PFSK-1 (cell line): Measurements from ENCODE around the gene REXO2.

ENCODE experiments used
- POLR2AphosphoS5 ChIP-seq: IDR thresholded peaks from 2 replicates; pipeline ENCODE4 v1.6.1; 2012; ENCODE audit warnings: low read depth, mild to moderate bottlenecking, control low read depth, low read length, moderate library complexity
- TAF1 ChIP-seq: IDR thresholded peaks from 2 replicates; pipeline ENCODE4 v1.6.1; 2012; ENCODE audit warnings: low read length, control low read depth, borderline replicate concordance; ENCODE audit not compliant: insufficient read depth
- TF ChIP-seq, protein P1 (sequence below), 2 experiments: IDR thresholded peaks; 2 replicates each; pipeline versions ENCODE4 v1.6.1 to v1.8.0; 2011 to 2012; ENCODE audit warnings: low read depth in 2 of 2, low read length in 2 of 2, control low read depth in 1 of 2, inconsistent platforms in 1 of 2, mild to moderate bottlenecking in 1 of 2, moderate library complexity in 1 of 2; ENCODE audit not compliant: insufficient read depth in 1 of 2

DNA sequence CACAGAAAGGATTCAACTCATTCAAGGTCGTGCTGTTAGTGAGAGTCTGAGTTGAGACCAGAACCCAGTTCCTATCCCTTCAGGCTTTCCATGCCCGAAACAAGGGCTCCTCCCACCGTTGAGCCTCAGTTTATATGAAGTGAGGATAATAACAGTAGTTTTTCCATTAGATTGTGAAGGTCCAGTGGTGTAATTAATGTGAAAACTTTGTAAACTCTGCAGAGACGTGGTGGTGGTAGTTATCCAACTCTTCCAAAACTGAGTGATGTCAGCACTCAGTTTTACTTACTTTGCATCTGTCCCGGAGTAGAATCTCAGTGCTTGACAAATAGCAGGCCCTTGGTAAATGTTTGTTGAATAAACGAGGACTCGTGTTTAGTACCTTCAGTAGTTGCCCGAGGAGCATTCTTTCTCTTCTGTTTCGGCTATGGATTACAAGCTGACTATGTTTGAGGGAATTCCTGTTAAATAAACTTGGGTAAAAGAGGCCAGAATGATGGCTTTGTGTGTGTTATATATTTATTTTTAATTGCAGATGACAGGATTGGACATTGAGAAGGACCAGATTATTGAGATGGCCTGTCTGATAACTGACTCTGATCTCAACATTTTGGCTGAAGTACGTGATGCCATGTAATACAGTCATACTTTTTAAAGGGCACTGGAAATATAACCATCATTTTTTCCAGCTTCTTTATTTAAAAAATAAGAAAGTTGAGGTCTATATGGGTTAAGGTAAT is 1.0 kb downstream of the REXO2 start:
- TF ChIP-seq, protein P1, sequence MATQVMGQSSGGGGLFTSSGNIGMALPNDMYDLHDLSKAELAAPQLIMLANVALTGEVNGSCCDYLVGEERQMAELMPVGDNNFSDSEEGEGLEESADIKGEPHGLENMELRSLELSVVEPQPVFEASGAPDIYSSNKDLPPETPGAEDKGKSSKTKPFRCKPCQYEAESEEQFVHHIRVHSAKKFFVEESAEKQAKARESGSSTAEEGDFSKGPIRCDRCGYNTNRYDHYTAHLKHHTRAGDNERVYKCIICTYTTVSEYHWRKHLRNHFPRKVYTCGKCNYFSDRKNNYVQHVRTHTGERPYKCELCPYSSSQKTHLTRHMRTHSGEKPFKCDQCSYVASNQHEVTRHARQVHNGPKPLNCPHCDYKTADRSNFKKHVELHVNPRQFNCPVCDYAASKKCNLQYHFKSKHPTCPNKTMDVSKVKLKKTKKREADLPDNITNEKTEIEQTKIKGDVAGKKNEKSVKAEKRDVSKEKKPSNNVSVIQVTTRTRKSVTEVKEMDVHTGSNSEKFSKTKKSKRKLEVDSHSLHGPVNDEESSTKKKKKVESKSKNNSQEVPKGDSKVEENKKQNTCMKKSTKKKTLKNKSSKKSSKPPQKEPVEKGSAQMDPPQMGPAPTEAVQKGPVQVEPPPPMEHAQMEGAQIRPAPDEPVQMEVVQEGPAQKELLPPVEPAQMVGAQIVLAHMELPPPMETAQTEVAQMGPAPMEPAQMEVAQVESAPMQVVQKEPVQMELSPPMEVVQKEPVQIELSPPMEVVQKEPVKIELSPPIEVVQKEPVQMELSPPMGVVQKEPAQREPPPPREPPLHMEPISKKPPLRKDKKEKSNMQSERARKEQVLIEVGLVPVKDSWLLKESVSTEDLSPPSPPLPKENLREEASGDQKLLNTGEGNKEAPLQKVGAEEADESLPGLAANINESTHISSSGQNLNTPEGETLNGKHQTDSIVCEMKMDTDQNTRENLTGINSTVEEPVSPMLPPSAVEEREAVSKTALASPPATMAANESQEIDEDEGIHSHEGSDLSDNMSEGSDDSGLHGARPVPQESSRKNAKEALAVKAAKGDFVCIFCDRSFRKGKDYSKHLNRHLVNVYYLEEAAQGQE (IDR thresholded peaks at IDR 0.05; ENCODE audit: insufficient read depth in 1 of 2, low read depth in 2 of 2, low read length in 2 of 2) = no peak
- no peak for TF ChIP-seq POLR2AphosphoS5
- TF ChIP-seq TAF1 = no peak
